Gastrocnemius medialis (tissue), 4 donors: Measurements from ENCODE around the gene UFC1.

ENCODE experiments used
- CTCF ChIP-seq, 5 experiments: fragments of 450-650 bp in 3 of 5; fragments of 200-600 bp in 2 of 5; sonication (generic) in 2 of 5; IDR thresholded peaks in 4 of 5; conservative IDR thresholded peaks in 1 of 5; 1 replicate in 4 of 5; 2 replicates in 1 of 5; pipeline ENCODE4 v1.5.1; 2016 to 2019; ENCODE audit warnings: antibody characterized with exemption in 5 of 5, mild to moderate bottlenecking in 3 of 5, moderate library complexity in 3 of 5
- POLR2A ChIP-seq, 2 donors: fragments of 450-650 bp; IDR thresholded peaks; one replicate each; pipeline ENCODE4 v1.6.1; 2017; ENCODE audit warnings: antibody characterized with exemption in 2 of 2, mild to moderate bottlenecking in 2 of 2, moderate library complexity in 2 of 2

- no peak for TF ChIP-seq CTCF (IDR thresholded peaks at IDR 0.05 in 4 of 5, conservative IDR thresholded peaks at IDR 0.05 in 1 of 5)
- no peak for TF ChIP-seq POLR2A (IDR thresholded peaks at IDR 0.05)
Measured at GRCh38 chr1:161185732-161186311, 32.0 kb downstream of the UFC1 start.
